Stimulated activated CD4-positive, alpha-beta T cell treated with anti-CD3 and anti-CD28 coated beads, Interleukin-2, amount 100 ng/mL, for 48 hours (primary cell): ENCODE measurements around the gene HSF5.
"Not testable (repeated sequence)": the region's sequence is repeated elsewhere in the genome, so short reads cannot be mapped to it uniquely, and the experiment has no call there.

Experiments used
- DNase-seq, 2 donors: peaks; one replicate each; pipeline ENCODE4 v3.0.0-alpha.2; 2020

The HSF5 gene

GRCh38 chr17:58411408-58411894 lies 76.8 kb downstream of the HSF5 start:
- DNase-seq: no peak

GRCh38 chr17:58410714-58411407 lies 77.3 kb downstream of the HSF5 start:
- no peak for DNase-seq

GRCh38 chr17:58409432-58409831 lies 78.8 kb downstream of the HSF5 start:
- no peak for DNase-seq

GRCh38 chr17:58403311-58403710 lies 84.9 kb downstream of the HSF5 start:
- DNase-seq: no peak

DNA sequence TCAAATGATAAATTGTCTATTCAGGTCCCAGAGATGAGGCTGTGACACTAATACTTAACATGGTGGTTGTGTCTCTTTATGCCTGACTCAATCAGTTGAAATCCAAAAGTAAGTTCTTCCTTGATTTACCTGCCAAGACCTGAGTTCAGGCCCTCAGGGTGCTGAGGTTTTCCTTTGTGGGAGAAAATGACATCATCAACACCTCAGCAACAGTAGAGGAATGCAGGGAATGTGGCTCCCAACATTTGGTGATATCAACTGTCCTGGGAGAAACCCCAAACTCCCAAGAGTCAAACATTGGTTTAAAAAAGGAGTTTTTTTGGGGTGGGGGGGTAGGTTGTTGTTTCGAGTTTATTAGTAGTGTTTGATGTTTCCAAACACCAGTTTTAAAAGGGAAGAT lies 85.5 kb downstream of the HSF5 start:
- DNase-seq: no peak

DNA sequence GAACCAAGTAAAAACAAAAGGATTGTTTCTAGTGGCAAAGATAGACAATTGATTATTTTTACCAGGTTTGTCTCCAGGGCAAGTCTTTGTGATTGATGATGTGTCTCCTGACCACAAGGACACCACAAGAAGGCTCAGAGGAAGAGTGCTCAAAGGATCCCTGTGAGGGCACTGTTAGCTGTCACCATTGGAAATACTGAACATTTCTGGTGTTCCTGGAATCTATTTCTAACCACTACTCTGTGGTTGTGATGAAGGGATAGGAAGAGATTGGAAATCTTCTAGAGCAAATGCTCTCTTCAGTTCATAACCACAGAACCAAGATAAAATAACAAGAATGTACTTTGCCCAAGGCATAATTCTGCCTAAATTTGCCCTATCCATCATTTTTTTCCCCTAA lies 86.2 kb downstream of the HSF5 start:
- no peak for DNase-seq

GRCh38 chr17:58401287-58401686 lies 86.9 kb downstream of the HSF5 start:
- no peak for DNase-seq

- DNase-seq: no peak
Observed at GRCh38 chr17:58400826-58401225, 87.4 kb downstream of the HSF5 start.

DNA sequence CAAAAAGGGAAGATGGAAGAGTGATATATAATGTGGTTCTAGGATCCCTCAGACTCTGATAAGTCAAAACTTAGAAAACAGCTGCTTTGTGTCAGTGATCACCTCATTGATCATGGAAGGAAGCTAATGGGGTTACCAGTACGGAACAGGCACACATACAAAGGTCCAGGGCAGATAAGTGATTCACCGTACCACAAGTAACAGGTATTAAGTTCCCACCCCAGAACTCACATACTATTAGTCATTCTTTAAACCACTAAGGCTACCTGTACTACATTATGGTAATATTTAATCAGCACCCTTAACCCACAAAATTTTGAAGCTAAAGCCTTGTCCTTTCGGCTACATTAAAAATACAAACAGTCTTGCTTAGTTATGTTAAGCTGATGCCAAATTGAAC lies 88.2 kb downstream of the HSF5 start:
- DNase-seq: no peak

DNA sequence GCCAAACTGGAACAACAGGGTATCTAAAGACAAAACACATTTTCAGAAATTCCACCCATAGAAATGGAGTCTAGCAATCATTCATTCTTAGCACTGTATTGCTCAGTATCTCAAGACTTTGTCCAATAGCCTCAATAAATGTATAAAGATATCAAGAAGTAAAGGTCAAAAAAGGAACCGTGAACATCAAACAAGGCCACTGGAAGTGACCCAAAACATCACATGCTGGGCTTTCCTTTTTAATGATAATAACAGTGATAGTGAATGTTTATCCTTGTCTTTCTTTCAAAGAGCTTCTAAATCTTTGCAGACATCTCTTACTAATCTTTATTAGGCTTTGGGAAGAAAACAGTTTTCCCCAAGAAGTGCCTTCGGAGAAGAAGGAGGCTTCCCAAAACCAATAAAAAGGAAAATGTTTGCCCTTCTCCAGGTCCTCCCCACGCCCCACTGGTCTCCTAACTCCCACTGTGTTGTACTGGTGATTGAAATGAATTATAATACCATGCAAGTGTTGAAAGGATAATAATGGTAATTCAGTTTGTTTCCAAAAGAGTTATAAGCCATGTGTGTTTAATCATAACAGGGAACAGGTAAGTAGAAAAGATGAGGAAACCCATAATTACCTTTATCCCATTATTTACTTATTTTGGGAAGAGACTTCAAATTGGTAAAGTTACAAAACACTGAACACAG lies 89.5 kb downstream of the HSF5 start:
- DNase-seq: no peak

DNA sequence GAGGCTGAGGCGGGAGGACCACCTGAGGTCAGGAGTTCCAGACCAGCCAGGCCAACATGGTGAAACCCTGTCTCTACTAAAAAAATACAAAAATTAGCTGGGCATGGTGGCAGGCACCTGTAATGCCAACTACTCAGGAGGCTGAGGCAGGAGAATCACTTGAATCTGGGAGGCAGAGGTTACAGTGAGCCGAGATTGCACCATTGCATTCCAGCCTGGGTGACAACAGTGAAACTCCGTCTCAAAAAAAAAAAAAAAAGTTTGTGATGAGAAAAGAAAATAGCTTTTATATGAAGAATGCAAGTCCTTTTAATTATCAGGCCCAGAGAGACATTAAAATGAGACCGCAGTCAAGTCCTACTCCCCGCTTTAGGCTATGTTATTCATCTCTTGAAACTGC lies 90.8 kb downstream of the HSF5 start:
- DNase-seq: not testable (repeated sequence)

DNA sequence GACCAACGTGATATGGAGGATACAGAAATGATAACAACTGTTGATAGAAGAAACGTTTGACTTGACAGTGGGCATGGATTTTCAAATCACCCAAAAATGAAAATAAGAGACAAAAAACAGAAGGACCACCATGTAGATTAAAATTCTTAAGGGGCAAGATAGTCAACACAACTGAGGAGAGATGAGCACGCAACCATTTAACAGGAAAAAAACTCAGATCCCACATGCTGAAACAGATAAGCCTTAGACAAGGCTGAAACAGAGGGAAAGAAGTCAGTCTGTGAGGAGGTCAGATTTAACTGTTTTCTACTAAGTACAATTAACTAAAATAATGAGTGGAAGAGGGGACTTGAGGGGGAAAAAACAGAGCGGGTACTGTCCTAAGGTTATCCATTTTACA lies 92.0 kb downstream of the HSF5 start:
- no peak for DNase-seq

- DNase-seq: no peak
Observed at GRCh38 chr17:58394534-58395223, 93.5 kb downstream of the HSF5 start.

DNA sequence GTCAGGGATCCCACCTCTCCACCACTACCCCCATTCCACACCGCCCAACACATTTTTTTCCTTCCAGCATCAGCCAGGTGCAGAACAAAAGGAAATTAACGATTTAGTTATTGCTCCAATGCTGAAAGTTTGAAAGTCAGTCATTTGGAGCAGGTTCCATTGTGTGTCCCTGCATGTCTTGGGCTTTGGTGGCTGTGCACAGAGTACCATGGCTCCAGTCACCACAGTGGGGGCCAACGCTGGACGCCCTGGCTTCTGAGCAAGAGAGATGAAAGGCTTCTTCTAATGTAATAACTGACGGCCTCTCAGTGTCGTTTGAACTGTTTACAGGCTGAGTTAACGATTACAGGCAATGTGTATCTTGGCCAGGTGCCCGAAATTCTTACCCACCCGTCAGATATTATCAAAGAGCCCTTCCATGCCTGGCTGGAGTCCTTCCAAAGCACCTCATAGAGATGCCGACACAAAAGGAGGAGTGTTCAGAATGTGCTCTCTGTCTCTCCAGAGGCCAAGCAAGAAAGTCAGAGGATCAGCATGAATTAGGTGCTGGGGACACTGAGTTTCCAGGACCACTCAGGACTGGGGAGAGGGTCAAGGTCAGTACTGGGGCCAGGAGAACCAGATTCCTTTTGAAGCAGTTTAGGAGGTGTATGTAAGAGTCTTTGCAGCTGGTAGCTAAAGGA lies 96.8 kb downstream of the HSF5 start:
- DNase-seq: no peak

DNA sequence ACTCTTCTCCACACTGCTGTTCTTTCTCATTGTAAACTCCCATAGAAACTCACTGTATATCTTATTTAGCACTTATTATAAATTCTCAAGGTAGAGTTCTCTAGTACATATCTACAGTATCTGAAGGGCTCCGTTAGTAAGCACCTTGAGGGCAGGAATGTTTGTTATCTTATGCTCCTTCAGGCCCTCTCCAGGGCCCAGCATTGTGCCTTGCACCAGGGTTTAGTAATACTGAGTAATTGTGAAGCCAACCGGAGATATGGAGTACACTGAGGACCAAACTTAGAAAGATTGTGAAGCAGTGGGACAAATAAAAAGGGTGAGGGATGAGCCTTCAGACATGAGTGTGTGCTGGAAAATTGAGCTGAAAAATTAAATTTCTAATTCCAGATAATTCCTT lies 97.3 kb downstream of the HSF5 start:
- no peak for DNase-seq

- no peak for DNase-seq
Observed at GRCh38 chr17:58388302-58389190, 99.7 kb downstream of the HSF5 start.

DNA sequence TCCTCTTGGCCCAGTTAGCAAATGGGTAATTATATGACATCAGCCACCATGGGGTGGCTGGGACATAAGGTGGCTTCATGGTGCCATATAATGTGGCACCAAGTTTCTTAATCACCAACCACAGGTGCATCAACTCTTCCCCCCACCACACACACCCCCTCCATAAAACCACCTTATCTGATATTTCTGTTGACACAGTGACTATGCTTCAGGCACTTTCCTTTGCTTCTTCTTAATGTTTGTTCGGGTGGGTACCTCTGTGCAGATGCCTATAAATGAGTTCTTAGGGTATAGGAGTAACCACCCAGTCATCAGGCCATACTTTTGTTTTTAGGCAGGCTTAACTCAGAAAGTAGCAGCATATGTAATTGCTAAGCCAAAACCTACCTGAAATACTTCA lies 100.4 kb downstream of the HSF5 start:
- DNase-seq: no peak

GRCh38 chr17:58386708-58387107 lies 101.5 kb downstream of the HSF5 start:
- no peak for DNase-seq

GRCh38 chr17:58385359-58385899 lies 102.8 kb downstream of the HSF5 start:
- no peak for DNase-seq

- no peak for DNase-seq
Observed at GRCh38 chr17:58384897-58385296, 103.3 kb downstream of the HSF5 start.

GRCh38 chr17:58383892-58384462 lies 104.2 kb downstream of the HSF5 start:
- DNase-seq: no peak

- no peak for DNase-seq
Observed at GRCh38 chr17:58382872-58383242, 105.4 kb downstream of the HSF5 start.
